HepG2 (cell line): Measurements from ENCODE around the gene NFATC3. TPM values are rescaled to one million over a fixed set of nuclear protein-coding genes. Genes with fewer than 3 reads are reported as not detected.
A peak's percentile ranks its signal among the peaks of the same experiment; 100 is the strongest.

ENCODE experiments used
- BCL6 ChIP-seq: IDR thresholded peaks from 2 replicates; pipeline ENCODE4 v1.6.1; 2016; ENCODE audit warnings: missing genetic modification reagents, missing compliant biosample characterization
- CBFB ChIP-seq: sonication (generic); formaldehyde crosslinking; IDR thresholded peaks from 2 replicates; pipeline ENCODE4 v1.4.0; 2020; ENCODE audit warnings: missing genetic modification reagents
- GPN1 ChIP-seq: sonication (generic); formaldehyde crosslinking; IDR thresholded peaks from 2 replicates; pipeline ENCODE4 v1.5.1; 2020; ENCODE audit warnings: missing genetic modification reagents, borderline replicate concordance
- GTF3A ChIP-seq: sonication (generic); formaldehyde crosslinking; conservative IDR thresholded peaks from 2 replicates; pipeline ENCODE4 v1.4.0; 2020; ENCODE audit warnings: mild to moderate bottlenecking, missing genetic modification reagents
- KDM4B ChIP-seq: sonication (generic); formaldehyde crosslinking; IDR thresholded peaks from 2 replicates; pipeline ENCODE4 v1.4.0; 2020; ENCODE audit warnings: missing genetic modification reagents
- ONECUT2 ChIP-seq: sonication (generic); formaldehyde crosslinking; IDR thresholded peaks from 2 replicates; pipeline ENCODE4 v1.4.0; 2020; ENCODE audit warnings: missing genetic modification reagents
- SIN3B ChIP-seq: fragments of 150-350 bp; IDR thresholded peaks from 2 replicates; pipeline ENCODE4 v1.6.1; 2014; ENCODE audit warnings: low read length
- SMAD1 ChIP-seq: sonication (generic); formaldehyde crosslinking; IDR thresholded peaks from 2 replicates; pipeline ENCODE4 v1.4.0; 2020; ENCODE audit warnings: missing genetic modification reagents, low read depth, mild to moderate bottlenecking, borderline replicate concordance
- SRF ChIP-seq: IDR thresholded peaks from 2 replicates; pipeline ENCODE4 v1.6.1; 2011; ENCODE audit warnings: mild to moderate bottlenecking, low read depth, low read length, moderate library complexity
- XBP1 ChIP-seq: sonication (generic); formaldehyde crosslinking; IDR thresholded peaks from 2 replicates; pipeline ENCODE4 v1.5.0; 2020; ENCODE audit warnings: missing genetic modification reagents
- ZNF317 ChIP-seq: sonication (generic); formaldehyde crosslinking; IDR thresholded peaks from 2 replicates; pipeline ENCODE4 v1.5.0; 2020; ENCODE audit warnings: mild to moderate bottlenecking, missing genetic modification reagents
- polyA plus RNA-seq, 8 experiments: library from polyadenylated mRNA; depleted of rRNA in 3 of 8; stranded (reverse) in 7 of 8; unstranded in 1 of 8; fragments of >200 nt; fragmentation: Illumina TruSeq in 4 of 8; extraction: Trizol in 4 of 8; gene quantifications; 2 replicates each; pipeline versions ENCODE4 v1.2.1 to v1.2.3, GENCODE V29; 2011 to 2016; ENCODE audit warnings: low read depth in 4 of 8, missing spikeins in 1 of 8, mixed read lengths in 1 of 8; ENCODE audit not compliant: insufficient read depth in 1 of 8
- total RNA-seq, 5 experiments: library from RNA; depleted of rRNA; stranded (reverse); fragments of >200 nt; fragmentation: Illumina TruSeq; extraction: Trizol; gene quantifications; 2 replicates each; pipeline ENCODE4 v1.2.3, GENCODE V29; 2016; ENCODE audit warnings: low read depth in 1 of 5
- TF ChIP-seq, protein P1 (sequence below), 2 experiments: sonication (generic) in 1 of 2; formaldehyde crosslinking in 1 of 2; IDR thresholded peaks; 2 replicates each; pipeline versions ENCODE4 v1.4.0 to v1.6.1; 2018 to 2020; ENCODE audit warnings: missing genetic modification reagents in 2 of 2, borderline replicate concordance in 1 of 2, low read depth in 1 of 2, mild to moderate bottlenecking in 1 of 2, missing biosample characterization in 1 of 2
- TF ChIP-seq, protein P2 (sequence below): sonication (generic); formaldehyde crosslinking; IDR thresholded peaks from 2 replicates; pipeline ENCODE4 v1.8.1; 2023; ENCODE audit warnings: mild to moderate bottlenecking, missing genetic modification reagents, borderline replicate concordance
- TF ChIP-seq, protein P3 (sequence below): sonication (generic); formaldehyde crosslinking; conservative IDR thresholded peaks from 2 replicates; pipeline ENCODE4 v1.4.0; 2020; ENCODE audit warnings: mild to moderate bottlenecking, missing genetic modification reagents, moderate library complexity
- TF ChIP-seq, protein P4 (sequence below): sonication (generic); formaldehyde crosslinking; IDR thresholded peaks from 2 replicates; pipeline ENCODE4 v1.4.0; 2020; ENCODE audit warnings: missing genetic modification reagents, borderline replicate concordance
- TF ChIP-seq, protein P5 (sequence below): sonication (generic); formaldehyde crosslinking; IDR thresholded peaks from 2 replicates; pipeline ENCODE4 v1.8.1; 2023; ENCODE audit warnings: mild to moderate bottlenecking, moderate library complexity, missing genetic modification reagents
- TF ChIP-seq, protein P6 (sequence below): sonication (generic); formaldehyde crosslinking; IDR thresholded peaks from 2 replicates; pipeline ENCODE4 v1.4.0; 2020; ENCODE audit warnings: missing genetic modification reagents; ENCODE audit errors: not compliant biosample characterization
- TF ChIP-seq, protein P7 (sequence below): sonication (generic); formaldehyde crosslinking; IDR thresholded peaks from 2 replicates; pipeline ENCODE4 v1.5.0; 2020; ENCODE audit warnings: missing genetic modification reagents

The NFATC3 gene
- total and polyA plus RNA-seq, 2 of the 13 experiments (the other 11 are each of a cell fraction or from before 2014, with no cell fraction given), result 52.6 to 62.7 TPM

DNA sequence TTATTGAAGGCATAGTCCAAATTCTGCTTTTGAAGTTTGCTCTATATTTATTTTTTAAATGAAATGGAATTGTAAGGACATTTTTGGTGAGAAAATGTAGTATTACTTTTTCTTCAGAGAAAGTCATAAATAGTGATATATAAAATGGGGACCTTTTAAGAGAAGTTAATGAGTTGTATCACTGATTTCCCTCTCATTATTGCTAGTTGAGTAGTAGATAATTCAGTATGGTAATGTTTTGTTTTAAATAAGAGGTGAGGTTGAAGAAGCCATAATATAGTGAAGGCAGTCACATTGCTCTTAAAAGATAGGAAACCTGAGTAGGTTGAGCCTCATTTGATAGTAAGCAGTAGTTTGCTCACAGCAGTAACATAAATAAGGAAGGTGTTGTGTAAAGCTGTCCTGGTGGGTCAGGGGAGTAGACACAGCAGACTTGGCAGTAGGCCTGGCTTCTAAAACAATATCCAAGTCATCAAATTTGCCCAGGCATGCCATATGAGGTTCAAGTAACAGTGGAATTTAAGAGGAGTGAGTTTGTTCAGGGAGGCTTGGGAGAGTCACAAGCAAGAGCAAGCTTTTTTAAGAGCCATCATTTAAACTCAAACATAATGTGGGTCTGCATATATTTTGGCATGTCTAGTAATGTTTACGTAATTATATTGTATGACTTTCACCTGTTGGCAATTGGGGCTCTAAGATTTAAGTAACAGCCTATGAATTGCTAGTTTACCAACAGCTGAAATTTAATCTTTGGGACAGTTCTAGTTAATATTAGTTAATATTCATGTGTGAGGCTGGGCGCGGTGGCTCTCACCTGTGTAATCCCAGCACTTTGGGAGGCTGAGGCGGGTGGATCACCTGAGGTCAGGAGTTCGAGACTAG is 6.5 kb downstream of the NFATC3 start (continued):
- TF ChIP-seq, protein P1, sequence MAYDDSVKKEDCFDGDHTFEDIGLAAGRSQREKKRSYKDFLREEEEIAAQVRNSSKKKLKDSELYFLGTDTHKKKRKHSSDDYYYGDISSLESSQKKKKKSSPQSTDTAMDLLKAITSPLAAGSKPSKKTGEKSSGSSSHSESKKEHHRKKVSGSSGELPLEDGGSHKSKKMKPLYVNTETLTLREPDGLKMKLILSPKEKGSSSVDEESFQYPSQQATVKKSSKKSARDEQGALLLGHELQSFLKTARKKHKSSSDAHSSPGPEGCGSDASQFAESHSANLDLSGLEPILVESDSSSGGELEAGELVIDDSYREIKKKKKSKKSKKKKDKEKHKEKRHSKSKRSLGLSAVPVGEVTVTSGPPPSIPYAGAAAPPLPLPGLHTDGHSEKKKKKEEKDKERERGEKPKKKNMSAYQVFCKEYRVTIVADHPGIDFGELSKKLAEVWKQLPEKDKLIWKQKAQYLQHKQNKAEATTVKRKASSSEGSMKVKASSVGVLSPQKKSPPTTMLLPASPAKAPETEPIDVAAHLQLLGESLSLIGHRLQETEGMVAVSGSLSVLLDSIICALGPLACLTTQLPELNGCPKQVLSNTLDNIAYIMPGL (CRISPR knock-in tag; IDR thresholded peaks at IDR 0.05; ENCODE audit: borderline replicate concordance in 1 of 2, low read depth in 1 of 2), result 0 out of 4 replicates have a peak, but pooled peaks of 1 of the 2 experiments have one; percentile 13
- TF ChIP-seq SRF (no peak), SMAD1 (CRISPR knock-in tag) (no peak), SIN3B (no peak), BCL6 (CRISPR knock-in tag) (0 out of 2 replicates have a peak, but pooled peaks have one; percentile 19), GPN1 (CRISPR knock-in tag) (no peak), ZNF317 (CRISPR knock-in tag) (no peak), XBP1 (CRISPR knock-in tag) (no peak), GTF3A (CRISPR knock-in tag) (no peak), ONECUT2 (CRISPR knock-in tag) (no peak), CBFB (CRISPR knock-in tag) (no peak), KDM4B (CRISPR knock-in tag) (no peak)
- TF ChIP-seq, protein P2, sequence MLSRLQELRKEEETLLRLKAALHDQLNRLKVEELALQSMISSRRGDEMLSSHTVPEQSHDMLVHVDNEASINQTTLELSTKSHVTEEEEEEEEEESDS (CRISPR knock-in tag), result no peak
- TF ChIP-seq, protein P3, sequence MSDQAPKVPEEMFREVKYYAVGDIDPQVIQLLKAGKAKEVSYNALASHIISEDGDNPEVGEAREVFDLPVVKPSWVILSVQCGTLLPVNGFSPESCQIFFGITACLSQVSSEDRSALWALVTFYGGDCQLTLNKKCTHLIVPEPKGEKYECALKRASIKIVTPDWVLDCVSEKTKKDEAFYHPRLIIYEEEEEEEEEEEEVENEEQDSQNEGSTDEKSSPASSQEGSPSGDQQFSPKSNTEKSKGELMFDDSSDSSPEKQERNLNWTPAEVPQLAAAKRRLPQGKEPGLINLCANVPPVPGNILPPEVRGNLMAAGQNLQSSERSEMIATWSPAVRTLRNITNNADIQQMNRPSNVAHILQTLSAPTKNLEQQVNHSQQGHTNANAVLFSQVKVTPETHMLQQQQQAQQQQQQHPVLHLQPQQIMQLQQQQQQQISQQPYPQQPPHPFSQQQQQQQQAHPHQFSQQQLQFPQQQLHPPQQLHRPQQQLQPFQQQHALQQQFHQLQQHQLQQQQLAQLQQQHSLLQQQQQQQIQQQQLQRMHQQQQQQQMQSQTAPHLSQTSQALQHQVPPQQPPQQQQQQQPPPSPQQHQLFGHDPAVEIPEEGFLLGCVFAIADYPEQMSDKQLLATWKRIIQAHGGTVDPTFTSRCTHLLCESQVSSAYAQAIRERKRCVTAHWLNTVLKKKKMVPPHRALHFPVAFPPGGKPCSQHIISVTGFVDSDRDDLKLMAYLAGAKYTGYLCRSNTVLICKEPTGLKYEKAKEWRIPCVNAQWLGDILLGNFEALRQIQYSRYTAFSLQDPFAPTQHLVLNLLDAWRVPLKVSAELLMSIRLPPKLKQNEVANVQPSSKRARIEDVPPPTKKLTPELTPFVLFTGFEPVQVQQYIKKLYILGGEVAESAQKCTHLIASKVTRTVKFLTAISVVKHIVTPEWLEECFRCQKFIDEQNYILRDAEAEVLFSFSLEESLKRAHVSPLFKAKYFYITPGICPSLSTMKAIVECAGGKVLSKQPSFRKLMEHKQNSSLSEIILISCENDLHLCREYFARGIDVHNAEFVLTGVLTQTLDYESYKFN (CRISPR knock-in tag), result no peak
- TF ChIP-seq, protein P4, sequence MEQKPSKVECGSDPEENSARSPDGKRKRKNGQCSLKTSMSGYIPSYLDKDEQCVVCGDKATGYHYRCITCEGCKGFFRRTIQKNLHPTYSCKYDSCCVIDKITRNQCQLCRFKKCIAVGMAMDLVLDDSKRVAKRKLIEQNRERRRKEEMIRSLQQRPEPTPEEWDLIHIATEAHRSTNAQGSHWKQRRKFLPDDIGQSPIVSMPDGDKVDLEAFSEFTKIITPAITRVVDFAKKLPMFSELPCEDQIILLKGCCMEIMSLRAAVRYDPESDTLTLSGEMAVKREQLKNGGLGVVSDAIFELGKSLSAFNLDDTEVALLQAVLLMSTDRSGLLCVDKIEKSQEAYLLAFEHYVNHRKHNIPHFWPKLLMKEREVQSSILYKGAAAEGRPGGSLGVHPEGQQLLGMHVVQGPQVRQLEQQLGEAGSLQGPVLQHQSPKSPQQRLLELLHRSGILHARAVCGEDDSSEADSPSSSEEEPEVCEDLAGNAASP (CRISPR knock-in tag), result no peak
- TF ChIP-seq, protein P5, sequence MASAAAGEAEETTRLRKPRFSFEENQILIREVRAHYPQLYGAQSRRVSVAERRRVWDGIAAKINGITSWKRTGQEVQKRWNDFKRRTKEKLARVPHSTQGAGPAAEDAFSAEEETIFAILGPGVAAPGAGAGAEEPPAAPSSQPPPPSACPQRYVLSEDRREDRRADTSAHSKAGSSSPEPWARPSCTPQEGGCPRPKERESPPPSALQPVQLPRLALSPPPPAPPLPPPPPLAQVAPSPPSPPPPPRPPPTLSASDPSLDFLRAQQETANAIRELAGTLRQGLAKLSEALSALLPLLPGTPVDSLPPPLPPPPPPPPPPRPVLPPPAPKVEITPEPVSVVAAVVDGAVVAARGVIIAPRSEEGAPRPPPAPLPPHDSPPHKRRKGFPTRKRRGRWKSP (CRISPR knock-in tag), result no peak
- TF ChIP-seq, protein P6, sequence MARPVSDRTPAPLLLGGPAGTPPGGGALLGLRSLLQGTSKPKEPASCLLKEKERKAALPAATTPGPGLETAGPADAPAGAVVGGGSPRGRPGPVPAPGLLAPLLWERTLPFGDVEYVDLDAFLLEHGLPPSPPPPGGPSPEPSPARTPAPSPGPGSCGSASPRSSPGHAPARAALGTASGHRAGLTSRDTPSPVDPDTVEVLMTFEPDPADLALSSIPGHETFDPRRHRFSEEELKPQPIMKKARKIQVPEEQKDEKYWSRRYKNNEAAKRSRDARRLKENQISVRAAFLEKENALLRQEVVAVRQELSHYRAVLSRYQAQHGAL (CRISPR knock-in tag), result no peak
- TF ChIP-seq, protein P7, sequence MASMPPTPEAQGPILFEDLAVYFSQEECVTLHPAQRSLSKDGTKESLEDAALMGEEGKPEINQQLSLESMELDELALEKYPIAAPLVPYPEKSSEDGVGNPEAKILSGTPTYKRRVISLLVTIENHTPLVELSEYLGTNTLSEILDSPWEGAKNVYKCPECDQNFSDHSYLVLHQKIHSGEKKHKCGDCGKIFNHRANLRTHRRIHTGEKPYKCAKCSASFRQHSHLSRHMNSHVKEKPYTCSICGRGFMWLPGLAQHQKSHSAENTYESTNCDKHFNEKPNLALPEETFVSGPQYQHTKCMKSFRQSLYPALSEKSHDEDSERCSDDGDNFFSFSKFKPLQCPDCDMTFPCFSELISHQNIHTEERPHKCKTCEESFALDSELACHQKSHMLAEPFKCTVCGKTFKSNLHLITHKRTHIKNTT (CRISPR knock-in tag), result no peak
